OCI-LY3 (cell line): ENCODE measurements around the gene MGMT.

ENCODE experiments used
- H2AFZ ChIP-seq: fragments of 200-600, 300-600 bp; shearing (Covaris generic); 2 replicates; pipeline ENCODE4 v1.6.0; 2014; ENCODE audit warnings: antibody characterized with exemption, low read depth, low read length
- H3K27ac ChIP-seq: fragments of 200-600, 300-600 bp; sonication (generic); 2 replicates; pipeline ENCODE4 v1.5.1; 2014; ENCODE audit warnings: mild to moderate bottlenecking, low read length, moderate library complexity, mixed read lengths
- H3K27me3 ChIP-seq: fragments of 200-600, 300-600 bp; sonication (generic); 2 replicates; pipeline ENCODE4 v1.6.1; 2014; ENCODE audit warnings: low read depth, low read length, mixed read lengths
- H3K36me3 ChIP-seq: fragments of 200-600, 300-600 bp; sonication (generic); replicated peaks from 2 replicates; pipeline ENCODE3; 2014; ENCODE audit warnings: low read depth, low read length, mixed read lengths
- H3K4me1 ChIP-seq: fragments of 300-600, 200-600 bp; sonication (generic); 2 replicates; pipeline ENCODE4 v1.6.1; 2014; ENCODE audit warnings: low read length, mixed read lengths
- H3K4me2 ChIP-seq: fragments of 200-600, 300-600 bp; sonication (generic); 2 replicates; pipeline ENCODE4 v1.6.1; 2014; ENCODE audit warnings: low read length, mixed read lengths
- H3K4me3 ChIP-seq: fragments of 300-600, 200-600 bp; sonication (generic); 2 replicates; pipeline ENCODE4 v1.5.1; 2014; ENCODE audit warnings: antibody characterized with exemption, mild to moderate bottlenecking, low read length, moderate library complexity
- H3K79me2 ChIP-seq: fragments of 300-600, 200-600 bp; shearing (Covaris generic); 2 replicates; pipeline ENCODE4 v1.6.1; 2014; ENCODE audit warnings: mild to moderate bottlenecking, low read length, mixed read lengths
- H3K9ac ChIP-seq: fragments of 300-600, 200-600 bp; shearing (Covaris generic); 2 replicates; pipeline ENCODE4 v1.6.0; 2014; ENCODE audit warnings: mild to moderate bottlenecking, low read length, moderate library complexity
- H3K9me3 ChIP-seq: fragments of 200-600, 300-600 bp; shearing (Covaris generic); 2 replicates; pipeline ENCODE4 v1.6.1; 2014; ENCODE audit warnings: low read length, mixed read lengths; ENCODE audit not compliant: insufficient read depth
- H4K20me1 ChIP-seq: fragments of 200-600, 300-600 bp; sonication (generic); 2 replicates; pipeline ENCODE4 v1.6.1; 2016; ENCODE audit warnings: low read length, mixed read lengths; ENCODE audit not compliant: insufficient read depth
- EZH2phosphoT487 ChIP-seq: fragments of 200-600 bp; shearing (Covaris generic); IDR thresholded peaks from 2 replicates; pipeline ENCODE4 v1.6.1; 2018; ENCODE audit warnings: antibody characterized with exemption, mixed run types, low read depth
- TF ChIP-seq, protein P1 (sequence below): fragments of 200-600, 300-600 bp; sonication (generic); IDR thresholded peaks from 2 replicates; pipeline ENCODE4 v1.5.1; 2014; ENCODE audit warnings: antibody characterized with exemption, low read length, low read depth

Gene MGMT

DNA sequence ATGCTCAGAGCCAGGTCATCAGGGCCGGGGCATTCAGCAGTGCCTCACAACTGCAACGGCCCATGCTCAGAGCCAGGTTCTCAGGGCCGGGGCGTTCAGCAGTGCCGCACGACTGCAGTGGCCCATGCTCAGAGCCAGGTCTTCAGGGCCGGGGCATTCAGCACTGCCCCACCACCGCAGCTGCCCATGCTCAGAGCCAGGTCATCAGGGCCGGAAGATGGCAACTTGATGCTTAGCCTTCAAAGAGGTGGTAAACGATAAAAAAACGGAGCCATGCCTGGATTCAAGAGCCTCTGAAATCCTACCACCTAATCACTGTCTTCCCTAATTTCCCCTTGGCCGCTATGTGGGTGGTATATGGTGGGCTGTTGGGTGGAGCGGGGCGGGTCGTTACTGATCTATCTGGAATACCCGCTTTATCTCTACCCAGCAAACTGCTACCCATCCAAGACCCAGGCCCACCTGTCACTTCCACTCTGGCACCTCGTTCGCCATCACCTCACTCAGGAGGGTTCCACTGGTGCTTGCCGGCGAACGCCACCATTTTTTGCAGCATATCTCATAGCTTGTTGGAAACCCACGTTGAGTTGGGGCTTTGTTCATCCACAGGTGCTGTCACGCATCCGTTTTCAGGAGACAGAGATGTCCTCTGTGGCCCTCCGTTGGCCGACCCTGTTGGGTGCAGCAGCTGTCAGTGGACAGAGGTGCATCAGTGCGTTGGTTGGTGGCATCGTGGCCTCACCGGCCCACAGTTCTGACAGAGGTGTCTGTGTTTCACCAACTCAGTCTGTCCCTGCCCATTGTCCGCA, 275.9 kb downstream of the MGMT start:
- no peak overlapping the region for H3K27ac ChIP-seq
- no peaks in the 10 kb centered on the region for H3K36me3 ChIP-seq
- no peak overlapping the region for H2AFZ ChIP-seq
- TF ChIP-seq, protein P1, sequence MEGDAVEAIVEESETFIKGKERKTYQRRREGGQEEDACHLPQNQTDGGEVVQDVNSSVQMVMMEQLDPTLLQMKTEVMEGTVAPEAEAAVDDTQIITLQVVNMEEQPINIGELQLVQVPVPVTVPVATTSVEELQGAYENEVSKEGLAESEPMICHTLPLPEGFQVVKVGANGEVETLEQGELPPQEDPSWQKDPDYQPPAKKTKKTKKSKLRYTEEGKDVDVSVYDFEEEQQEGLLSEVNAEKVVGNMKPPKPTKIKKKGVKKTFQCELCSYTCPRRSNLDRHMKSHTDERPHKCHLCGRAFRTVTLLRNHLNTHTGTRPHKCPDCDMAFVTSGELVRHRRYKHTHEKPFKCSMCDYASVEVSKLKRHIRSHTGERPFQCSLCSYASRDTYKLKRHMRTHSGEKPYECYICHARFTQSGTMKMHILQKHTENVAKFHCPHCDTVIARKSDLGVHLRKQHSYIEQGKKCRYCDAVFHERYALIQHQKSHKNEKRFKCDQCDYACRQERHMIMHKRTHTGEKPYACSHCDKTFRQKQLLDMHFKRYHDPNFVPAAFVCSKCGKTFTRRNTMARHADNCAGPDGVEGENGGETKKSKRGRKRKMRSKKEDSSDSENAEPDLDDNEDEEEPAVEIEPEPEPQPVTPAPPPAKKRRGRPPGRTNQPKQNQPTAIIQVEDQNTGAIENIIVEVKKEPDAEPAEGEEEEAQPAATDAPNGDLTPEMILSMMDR = no peak
- no peak for TF ChIP-seq EZH2phosphoT487
- no peak overlapping the region for H3K4me3 ChIP-seq
- H3K79me2 ChIP-seq = no peaks in the 10 kb centered on the region
- H3K4me1 ChIP-seq = no peaks in the 10 kb centered on the region
- H3K9ac ChIP-seq = no peak overlapping the region
- no peaks in the 10 kb centered on the region for H3K9me3 ChIP-seq
- H3K27me3 ChIP-seq = no peaks in the 10 kb centered on the region
- H4K20me1 ChIP-seq = no peaks in the 10 kb centered on the region
- no peak overlapping the region for H3K4me2 ChIP-seq

DNA sequence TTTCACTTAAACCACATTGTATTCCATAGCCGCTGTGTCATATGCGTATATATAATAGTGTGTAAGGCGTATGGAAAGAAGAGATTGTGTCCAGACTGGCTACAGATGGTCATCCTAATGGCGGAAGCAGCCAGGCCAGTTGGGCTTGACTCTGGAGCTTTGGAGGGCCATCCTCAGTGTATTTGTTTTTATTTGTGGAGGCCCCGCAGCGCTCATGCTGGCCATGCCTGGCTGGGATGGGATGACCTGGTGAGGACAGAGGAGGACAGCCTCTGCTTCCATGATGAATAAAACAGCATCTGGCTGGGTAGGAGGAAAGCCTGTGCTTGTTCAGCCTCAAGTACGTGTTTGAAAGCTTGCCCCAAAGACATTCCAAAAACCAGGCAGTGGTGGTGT, 276.7 kb downstream of the MGMT start:
- Histone ChIP-seq H3K36me3 (no peaks in the 10 kb centered on the region), H3K9me3 (no peaks in the 10 kb centered on the region)

DNA sequence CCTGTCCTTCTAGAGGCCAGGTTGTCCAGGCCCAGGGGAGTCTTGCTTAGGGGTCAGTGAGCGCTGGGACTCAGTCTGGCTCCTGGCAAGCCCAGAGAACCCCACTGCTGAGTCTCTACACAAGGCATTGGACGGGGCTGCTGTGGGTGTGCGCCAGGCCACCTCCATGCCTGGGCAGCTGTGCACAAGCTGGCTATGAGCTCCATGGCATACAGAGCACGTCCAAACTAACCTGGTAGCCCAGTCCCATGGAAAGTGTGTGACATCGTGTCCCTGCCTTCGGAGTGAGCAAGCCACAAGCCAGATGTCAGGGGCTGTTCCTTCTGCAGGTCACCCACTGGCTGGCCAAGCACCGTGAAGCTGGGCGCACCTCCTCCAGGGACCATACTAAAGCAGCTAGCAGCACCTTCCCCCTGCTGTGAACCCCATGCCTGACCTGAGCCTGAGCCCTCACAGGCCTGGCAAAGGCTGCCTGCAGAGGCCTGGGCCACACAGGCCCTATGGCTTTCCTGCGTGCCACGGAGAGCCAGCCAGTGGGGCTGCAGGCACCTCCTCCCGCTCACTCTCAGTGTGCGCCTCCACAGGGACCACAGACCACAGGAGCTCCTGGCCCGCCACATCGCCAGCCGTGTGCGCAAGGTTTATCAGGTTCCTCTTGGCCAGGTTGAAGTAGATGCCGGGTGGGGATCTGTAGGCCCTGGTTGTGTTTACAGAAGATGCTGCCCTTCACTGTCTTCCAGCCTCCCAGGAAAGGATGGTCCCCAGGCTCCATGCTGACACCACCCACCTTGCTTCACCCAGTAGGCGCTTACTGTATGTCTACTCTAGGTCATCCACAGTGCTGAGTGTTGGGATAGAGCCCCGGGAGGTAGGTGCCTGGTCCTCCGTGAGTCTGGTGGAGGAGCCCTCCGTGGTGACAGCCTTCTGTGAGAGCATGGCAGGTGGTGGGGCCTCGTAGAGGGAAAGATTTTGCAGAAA, 277.4 kb downstream of the MGMT start:
- H3K4me2 ChIP-seq = no peak overlapping the region
- no peaks in the 10 kb centered on the region for H3K9me3 ChIP-seq
- H3K27me3 ChIP-seq = no peaks in the 10 kb centered on the region
- no peak overlapping the region for H3K27ac ChIP-seq
- no peaks in the 10 kb centered on the region for H3K4me1 ChIP-seq
- H3K9ac ChIP-seq = no peak overlapping the region
- no peaks in the 10 kb centered on the region for H3K79me2 ChIP-seq
- no peak overlapping the region for H2AFZ ChIP-seq
- no peaks in the 10 kb centered on the region for H3K36me3 ChIP-seq
- no peaks in the 10 kb centered on the region for H4K20me1 ChIP-seq
- TF ChIP-seq, protein P1 = no peak
- no peak for TF ChIP-seq EZH2phosphoT487
- no peak overlapping the region for H3K4me3 ChIP-seq

More for the DNA sequence above, 276.7 kb downstream of the MGMT start:
- Histone ChIP-seq H3K9ac (no peak overlapping the region), H3K4me2 (no peak overlapping the region), H3K4me3 (no peak overlapping the region), H3K4me1 (no peaks in the 10 kb centered on the region), H2AFZ (no peak overlapping the region), H4K20me1 (no peaks in the 10 kb centered on the region), H3K27me3 (no peaks in the 10 kb centered on the region), H3K27ac (no peak overlapping the region), H3K79me2 (no peaks in the 10 kb centered on the region)
- no peak for TF ChIP-seq EZH2phosphoT487
- TF ChIP-seq, protein P1 = no peak

DNA sequence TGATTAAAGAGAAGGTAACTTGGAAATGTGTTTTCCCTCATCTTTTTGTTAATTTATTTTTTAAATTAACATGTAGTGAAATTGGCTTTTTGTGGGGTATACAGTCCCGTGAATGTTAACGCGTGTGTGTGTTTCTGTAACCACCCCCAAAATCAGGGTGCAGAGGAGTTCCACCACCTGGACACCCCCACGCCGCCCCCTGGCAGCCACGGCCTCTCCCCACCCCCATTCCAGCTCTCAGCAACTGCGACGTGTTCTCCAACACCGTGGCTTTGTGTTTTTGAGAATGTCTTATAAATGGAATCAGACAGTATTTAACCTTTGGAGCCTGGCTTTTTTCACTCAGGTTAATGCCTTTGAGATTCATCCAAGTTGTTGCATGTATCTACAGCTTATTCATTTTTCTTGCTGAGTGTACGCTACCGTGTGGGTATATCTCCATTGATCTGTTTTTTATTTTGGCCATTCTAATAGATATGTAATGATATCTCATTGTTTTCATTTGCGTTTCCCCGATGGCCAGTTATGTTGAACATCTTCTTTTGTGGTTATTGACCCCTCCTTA, 278.2 kb downstream of the MGMT start:
- Histone ChIP-seq H2AFZ (no peak overlapping the region), H3K9ac (no peak overlapping the region), H3K27ac (no peak overlapping the region), H3K9me3 (no peaks in the 10 kb centered on the region), H3K27me3 (no peaks in the 10 kb centered on the region), H3K79me2 (no peaks in the 10 kb centered on the region), H3K4me2 (no peak overlapping the region), H3K4me3 (no peak overlapping the region), H3K4me1 (no peaks in the 10 kb centered on the region), H3K36me3 (no peaks in the 10 kb centered on the region), H4K20me1 (no peaks in the 10 kb centered on the region)
- no peak for TF ChIP-seq EZH2phosphoT487
- TF ChIP-seq, protein P1 = no peak
